Midbrain (tissue), 1 donor: ENCODE results near the gene PERCC1.

Experiments used
- DNase-seq: peaks from one replicate; lab custom pipeline; 2025; lab: John Stamatoyannopoulos, UW

Gene PERCC1

GRCh38 chr16:1430759-1431496 is at the start of gene PERCC1:
PERCC1 (plus strand) TSS chr16:1431078; CDS start chr16:1432594, 1,516 bp downstream.
- DNase-seq = no peak

GRCh38 chr16:1381612-1382406 is 49.1 kb upstream of the PERCC1 start:
- DNase-seq = no peak

- DNase-seq = no peak
These were observed 47.3 kb upstream of the PERCC1 start for GRCh38 chr16:1383556-1383955.

- no peak for DNase-seq
These were observed 45.6 kb upstream of the PERCC1 start for GRCh38 chr16:1385232-1385631.

- no peak for DNase-seq
These were observed 43.5 kb upstream of the PERCC1 start for GRCh38 chr16:1387331-1387730.

- no peak for DNase-seq
These were observed 41.1 kb upstream of the PERCC1 start for GRCh38 chr16:1389762-1390161.

- no peak for DNase-seq
These were observed 40.6 kb upstream of the PERCC1 start for GRCh38 chr16:1390239-1390779.

GRCh38 chr16:1392826-1393225 is 38.1 kb upstream of the PERCC1 start:
- DNase-seq = no peak

GRCh38 chr16:1393613-1394176 is 37.2 kb upstream of the PERCC1 start:
- no peak for DNase-seq

- DNase-seq = no peak
These were observed 36.4 kb upstream of the PERCC1 start for GRCh38 chr16:1394367-1394951.

GRCh38 chr16:1395444-1396031 is 35.3 kb upstream of the PERCC1 start:
- no peak for DNase-seq

GRCh38 chr16:1397779-1398178 is 33.1 kb upstream of the PERCC1 start:
- DNase-seq = no peak

- DNase-seq = no peak
These were observed 32.5 kb upstream of the PERCC1 start for GRCh38 chr16:1398351-1398750.

GRCh38 chr16:1398826-1399581 is 31.9 kb upstream of the PERCC1 start:
- no peak for DNase-seq

GRCh38 chr16:1401061-1401757 is 29.7 kb upstream of the PERCC1 start:
- no peak for DNase-seq

- no peak for DNase-seq
These were observed 29.1 kb upstream of the PERCC1 start for GRCh38 chr16:1401758-1402154.

- DNase-seq = no peak
These were observed 27.8 kb upstream of the PERCC1 start for GRCh38 chr16:1403036-1403435.

GRCh38 chr16:1403733-1404132 is 27.1 kb upstream of the PERCC1 start:
- DNase-seq = no peak

- no peak for DNase-seq
These were observed 23.1 kb upstream of the PERCC1 start for GRCh38 chr16:1407753-1408152.

- peak; percentile 96 for DNase-seq
These were observed 22.6 kb upstream of the PERCC1 start for GRCh38 chr16:1408171-1408837.
